Measurements from ENCODE around the gene ATP6AP1.

DNA sequence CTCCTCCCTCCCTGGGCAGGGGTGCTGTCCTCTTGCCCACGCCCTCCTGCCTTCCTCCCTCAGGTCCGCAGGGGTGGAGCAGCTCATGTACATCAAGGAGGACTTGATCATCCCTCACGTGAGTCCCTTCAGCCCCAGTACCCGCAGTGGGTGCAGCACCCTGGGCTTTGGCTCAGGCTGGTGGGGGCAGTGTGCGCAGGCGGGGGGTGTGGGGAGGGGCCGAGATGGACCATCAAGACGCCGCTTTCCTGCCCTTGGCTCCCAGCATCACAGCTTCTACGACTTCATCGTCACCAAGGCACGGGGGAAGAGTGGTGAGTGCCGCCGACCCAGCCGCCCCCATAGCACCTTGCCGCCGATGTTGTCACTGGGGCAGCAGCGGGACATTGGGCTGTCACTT is 21.1 kb downstream of the ATP6AP1 start:
- TF ChIP-seq, protein P1, sequence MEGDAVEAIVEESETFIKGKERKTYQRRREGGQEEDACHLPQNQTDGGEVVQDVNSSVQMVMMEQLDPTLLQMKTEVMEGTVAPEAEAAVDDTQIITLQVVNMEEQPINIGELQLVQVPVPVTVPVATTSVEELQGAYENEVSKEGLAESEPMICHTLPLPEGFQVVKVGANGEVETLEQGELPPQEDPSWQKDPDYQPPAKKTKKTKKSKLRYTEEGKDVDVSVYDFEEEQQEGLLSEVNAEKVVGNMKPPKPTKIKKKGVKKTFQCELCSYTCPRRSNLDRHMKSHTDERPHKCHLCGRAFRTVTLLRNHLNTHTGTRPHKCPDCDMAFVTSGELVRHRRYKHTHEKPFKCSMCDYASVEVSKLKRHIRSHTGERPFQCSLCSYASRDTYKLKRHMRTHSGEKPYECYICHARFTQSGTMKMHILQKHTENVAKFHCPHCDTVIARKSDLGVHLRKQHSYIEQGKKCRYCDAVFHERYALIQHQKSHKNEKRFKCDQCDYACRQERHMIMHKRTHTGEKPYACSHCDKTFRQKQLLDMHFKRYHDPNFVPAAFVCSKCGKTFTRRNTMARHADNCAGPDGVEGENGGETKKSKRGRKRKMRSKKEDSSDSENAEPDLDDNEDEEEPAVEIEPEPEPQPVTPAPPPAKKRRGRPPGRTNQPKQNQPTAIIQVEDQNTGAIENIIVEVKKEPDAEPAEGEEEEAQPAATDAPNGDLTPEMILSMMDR (IDR thresholded peaks at IDR 0.05; ENCODE audit: insufficient read depth, low read length, poor library complexity, severe bottlenecking), result no peak
- no peak for TF ChIP-seq EZH2phosphoT487 (conservative IDR thresholded peaks at IDR 0.05; ENCODE audit: low read length)
